Inferior parietal cortex (tissue), 1 donor: Measurements from ENCODE around the gene IPO11.
A peak's percentile ranks its signal among the peaks of the same experiment; 100 is the strongest.
"Not testable (repeated sequence)": the region's sequence is repeated elsewhere in the genome, so short reads cannot be mapped to it uniquely, and the experiment has no call there.

Source experiments
- DNase-seq: peaks from one replicate; pipeline ENCODE4 v3.0.0-alpha.2; 2016; ENCODE audit errors: extremely low spot score

The IPO11 gene

GRCh38 chr5:62448528-62448927 is 36.0 kb downstream of the IPO11 start:
- DNase-seq: no peak

GRCh38 chr5:62450259-62450658 is 37.7 kb downstream of the IPO11 start:
- DNase-seq: no peak

- DNase-seq: no peak
Measured at GRCh38 chr5:62457071-62457470, 44.5 kb downstream of the IPO11 start.

- peak; percentile 77 for DNase-seq
Measured at GRCh38 chr5:62460578-62460983, 48.0 kb downstream of the IPO11 start.

GRCh38 chr5:62461561-62461960 is 49.0 kb downstream of the IPO11 start:
- DNase-seq: no peak

- no peak for DNase-seq
Measured at GRCh38 chr5:62465985-62466925, 53.7 kb downstream of the IPO11 start.

- no peak for DNase-seq
Measured at GRCh38 chr5:62473209-62473608, 60.6 kb downstream of the IPO11 start.

GRCh38 chr5:62475072-62475471 is 62.5 kb downstream of the IPO11 start:
- DNase-seq: no peak

- DNase-seq: no peak
Measured at GRCh38 chr5:62477801-62478200, 65.2 kb downstream of the IPO11 start.

GRCh38 chr5:62483556-62483955 is 71.0 kb downstream of the IPO11 start:
- no peak for DNase-seq

GRCh38 chr5:62486672-62487071 is 74.1 kb downstream of the IPO11 start:
- DNase-seq: no peak

GRCh38 chr5:62488531-62488930 is 76.0 kb downstream of the IPO11 start:
- no peak for DNase-seq

- no peak for DNase-seq
Measured at GRCh38 chr5:62489471-62489870, 76.9 kb downstream of the IPO11 start.

GRCh38 chr5:62494772-62495171 is 82.2 kb downstream of the IPO11 start:
- no peak for DNase-seq

- DNase-seq: no peak
Measured at GRCh38 chr5:62496876-62497275, 84.3 kb downstream of the IPO11 start.

GRCh38 chr5:62498961-62499360 is 86.4 kb downstream of the IPO11 start:
- no peak for DNase-seq

GRCh38 chr5:62499756-62500155 is 87.2 kb downstream of the IPO11 start:
- DNase-seq: no peak

- no peak for DNase-seq
Measured at GRCh38 chr5:62502456-62503101, 90.0 kb downstream of the IPO11 start.

- no peak for DNase-seq
Measured at GRCh38 chr5:62504129-62504528, 91.6 kb downstream of the IPO11 start.

- no peak for DNase-seq
Measured at GRCh38 chr5:62506659-62507460, 94.3 kb downstream of the IPO11 start.

- not testable (repeated sequence) for DNase-seq
Measured at GRCh38 chr5:62508760-62509159, 96.2 kb downstream of the IPO11 start.

- no peak for DNase-seq
Measured at GRCh38 chr5:62509806-62510205, 97.2 kb downstream of the IPO11 start.
